Mesodermal cell (in vitro differentiated cells): ENCODE measurements around the gene GNAI1.

Source experiments
- H3K27ac ChIP-seq: 2 replicates; pipeline ENCODE4 v1.7.0; 2013; ENCODE audit warnings: mild to moderate bottlenecking, low read depth, low read length, moderate library complexity; ENCODE audit not compliant: severe bottlenecking
- H3K36me3 ChIP-seq: 2 replicates; pipeline ENCODE4 v1.7.1; 2013; ENCODE audit warnings: mild to moderate bottlenecking, low read length, moderate library complexity; ENCODE audit not compliant: control insufficient read depth, insufficient read depth
- H3K4me1 ChIP-seq: one replicate; pipeline ENCODE4 v1.7.1; 2013; ENCODE audit warnings: mild to moderate bottlenecking, low read length; ENCODE audit not compliant: insufficient read depth, control insufficient read depth, poor library complexity, severe bottlenecking
- H3K4me3 ChIP-seq: 2 replicates; pipeline ENCODE4 v1.7.0; 2013; ENCODE audit warnings: low read length, control low read depth, mild to moderate bottlenecking; ENCODE audit not compliant: insufficient read depth, poor library complexity, severe bottlenecking; ENCODE audit errors: extremely low read depth
- H3K9me3 ChIP-seq: 2 replicates; pipeline ENCODE4 v1.7.1; 2013; ENCODE audit warnings: mild to moderate bottlenecking, low read length, moderate library complexity; ENCODE audit not compliant: control insufficient read depth
- WGBS, 2 experiments: methylation state at CpG; one replicate each; pipeline ENCODE4 v1.1.5; 2013; ENCODE audit warnings: missing lambda C conversion rate in 2 of 2; ENCODE audit not compliant: insufficient coverage in 2 of 2; 5-methylcytosine and 5-hydroxymethylcytosine counted together

GNAI1 gene

GRCh38 chr7:80213814-80214213 lies 79.2 kb downstream of the GNAI1 start:
- Histone ChIP-seq H3K4me3 (no peak overlapping the region), H3K9me3 (no peaks in the 10 kb centered on the region), H3K4me1 (no peaks in the 10 kb centered on the region), H3K36me3 (peaks cover 38% of the 10 kb centered on the region), H3K27ac (no peak overlapping the region)
- WGBS, 2 experiments, result 100% methylated on average over 1 of the region's 4 CpGs

DNA sequence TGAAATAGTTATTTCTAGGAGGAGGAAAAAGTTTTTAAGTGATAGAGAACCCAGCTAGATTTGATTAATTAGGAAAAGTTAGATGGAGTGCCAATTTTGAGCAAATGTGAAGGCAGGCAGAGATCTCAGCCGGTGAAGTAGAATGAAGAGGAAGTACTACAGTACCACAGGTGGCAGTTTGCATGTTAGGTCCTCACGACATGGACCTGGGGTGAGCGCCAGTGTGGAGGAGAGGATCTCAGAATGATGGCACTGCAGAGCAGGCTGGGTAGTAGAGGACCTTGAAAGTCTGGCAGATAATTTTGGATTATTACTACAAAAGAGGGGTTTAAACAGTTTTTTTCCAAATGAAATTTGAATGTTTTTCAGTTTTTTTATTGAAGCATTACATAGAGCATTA lies 81.1 kb downstream of the GNAI1 start:
- H3K36me3 ChIP-seq, result peaks cover 52% of the 10 kb centered on the region
- H3K4me1 ChIP-seq, result no peaks in the 10 kb centered on the region
- no peaks in the 10 kb centered on the region for H3K9me3 ChIP-seq
- H3K4me3 ChIP-seq, result no peak overlapping the region
- H3K27ac ChIP-seq, result no peak overlapping the region
- 86 to 94% methylated on average over 3 of the region's 3 CpGs for WGBS, 2 experiments

GRCh38 chr7:80216996-80217842 lies 82.6 kb downstream of the GNAI1 start:
- H3K36me3 ChIP-seq, result peaks cover 45% of the 10 kb centered on the region
- no peaks in the 10 kb centered on the region for H3K4me1 ChIP-seq
- no peak overlapping the region for H3K4me3 ChIP-seq
- no peak overlapping the region for H3K27ac ChIP-seq
- H3K9me3 ChIP-seq, result no peaks in the 10 kb centered on the region
- 100% methylated on average over 1 of the region's 2 CpGs for WGBS, 2 experiments

DNA sequence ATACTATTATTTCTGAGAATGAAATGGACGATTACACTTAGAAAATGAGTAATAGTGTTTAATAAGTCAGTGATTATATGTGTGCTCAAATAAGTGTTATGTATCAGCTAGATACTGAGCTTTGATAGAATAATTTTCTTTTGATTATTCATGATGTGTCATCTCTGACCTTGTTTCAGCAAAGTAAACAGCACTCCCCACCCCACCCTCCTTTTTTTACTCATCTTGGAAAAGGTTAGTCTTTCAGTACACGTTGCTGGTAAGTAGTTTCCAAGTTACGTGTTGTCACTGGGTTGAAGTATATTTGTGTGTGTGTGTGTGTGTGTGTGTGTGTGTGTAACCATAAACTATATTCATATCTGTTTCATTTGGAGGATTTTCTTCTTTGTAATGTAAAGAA lies 84.1 kb downstream of the GNAI1 start:
- no CpG with 5 or more reads among the region's 3 CpGs for WGBS, 2 experiments
- H3K4me3 ChIP-seq, result no peak overlapping the region
- H3K36me3 ChIP-seq, result peaks cover 39% of the 10 kb centered on the region
- H3K4me1 ChIP-seq, result no peaks in the 10 kb centered on the region
- no peaks in the 10 kb centered on the region for H3K9me3 ChIP-seq
- H3K27ac ChIP-seq, result no peak overlapping the region

DNA sequence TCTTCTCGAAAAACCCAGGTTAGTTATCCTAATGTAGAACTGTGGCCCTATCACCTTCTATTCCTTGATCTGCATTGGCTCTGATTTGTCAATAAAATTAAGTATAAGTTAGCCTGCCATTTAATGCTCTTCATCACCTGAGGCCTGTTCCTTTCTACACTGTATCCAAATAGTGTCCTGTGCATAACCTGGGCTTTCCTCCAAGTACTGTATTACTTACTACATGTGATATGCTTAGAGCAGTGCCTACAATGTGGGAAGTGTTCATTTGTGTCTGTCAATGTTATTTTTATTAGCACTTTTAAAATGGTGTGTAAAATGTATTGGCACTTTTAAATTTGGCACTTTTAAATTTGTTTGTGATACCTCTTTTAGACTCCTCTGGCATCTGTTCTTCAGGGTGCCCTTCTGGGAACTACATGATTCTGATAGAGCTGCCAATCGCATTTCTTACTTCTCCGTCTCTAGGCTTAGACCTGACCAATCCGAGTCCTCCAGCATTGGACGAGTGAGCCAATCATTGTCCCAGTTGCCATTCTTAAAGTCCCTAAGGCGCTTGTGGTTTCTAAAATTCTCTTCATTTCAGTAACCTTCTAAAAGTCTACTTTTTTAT lies 85.5 kb downstream of the GNAI1 start:
- no peaks in the 10 kb centered on the region for H3K4me1 ChIP-seq
- peaks cover 28% of the 10 kb centered on the region for H3K36me3 ChIP-seq
- H3K4me3 ChIP-seq, result no peak overlapping the region
- no peaks in the 10 kb centered on the region for H3K9me3 ChIP-seq
- WGBS, 2 experiments, result 95 to 98% methylated on average over 5 of the region's 6 CpGs
- H3K27ac ChIP-seq, result no peak overlapping the region

DNA sequence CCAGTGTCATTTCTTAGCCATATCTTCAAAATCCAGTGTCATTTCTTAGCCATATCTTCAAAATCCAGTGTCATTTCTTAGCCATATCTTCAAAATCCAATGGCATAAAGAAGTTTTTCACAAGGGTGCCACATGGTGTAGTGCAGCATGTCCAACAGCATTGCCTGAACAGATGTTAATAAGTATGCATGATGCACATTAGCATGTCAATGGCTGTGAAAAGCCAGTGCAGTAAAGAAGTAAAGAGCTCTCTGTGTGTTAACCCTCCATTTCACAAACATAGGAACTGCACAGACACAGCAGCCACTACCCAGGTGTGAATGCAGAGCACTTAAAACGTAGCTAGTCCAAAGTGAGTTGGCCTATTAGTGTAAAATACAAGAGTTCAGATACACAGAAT lies 89.8 kb downstream of the GNAI1 start:
- Histone ChIP-seq H3K4me3 (no peak overlapping the region), H3K36me3 (peaks cover 25% of the 10 kb centered on the region), H3K4me1 (no peaks in the 10 kb centered on the region), H3K9me3 (no peaks in the 10 kb centered on the region), H3K27ac (no peak overlapping the region)
- no CpG with 5 or more reads among the region's 1 CpG for WGBS, 2 experiments

DNA sequence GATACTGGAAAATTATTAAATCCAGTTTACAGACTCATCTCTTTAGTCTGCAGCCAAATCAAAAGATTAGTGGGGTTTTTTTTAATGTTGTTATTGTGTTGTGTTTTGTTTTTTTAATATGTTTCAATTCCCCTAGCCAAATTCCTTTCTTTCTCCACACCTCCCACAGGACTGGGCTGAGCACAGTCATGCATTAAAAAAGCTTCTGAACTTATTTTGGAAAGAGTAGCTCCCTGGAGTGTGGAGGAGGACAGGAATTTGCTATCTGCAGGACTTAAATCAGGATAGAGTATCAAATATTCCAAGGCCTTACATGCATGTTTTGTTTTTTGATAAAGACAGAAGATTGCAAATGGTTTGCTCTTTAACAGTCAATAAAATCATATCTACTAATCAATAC lies 90.7 kb downstream of the GNAI1 start:
- H3K36me3 ChIP-seq, result peaks cover 16% of the 10 kb centered on the region
- no peaks in the 10 kb centered on the region for H3K9me3 ChIP-seq
- H3K4me1 ChIP-seq, result no peaks in the 10 kb centered on the region
- H3K27ac ChIP-seq, result no peak overlapping the region
- no peak overlapping the region for H3K4me3 ChIP-seq

DNA sequence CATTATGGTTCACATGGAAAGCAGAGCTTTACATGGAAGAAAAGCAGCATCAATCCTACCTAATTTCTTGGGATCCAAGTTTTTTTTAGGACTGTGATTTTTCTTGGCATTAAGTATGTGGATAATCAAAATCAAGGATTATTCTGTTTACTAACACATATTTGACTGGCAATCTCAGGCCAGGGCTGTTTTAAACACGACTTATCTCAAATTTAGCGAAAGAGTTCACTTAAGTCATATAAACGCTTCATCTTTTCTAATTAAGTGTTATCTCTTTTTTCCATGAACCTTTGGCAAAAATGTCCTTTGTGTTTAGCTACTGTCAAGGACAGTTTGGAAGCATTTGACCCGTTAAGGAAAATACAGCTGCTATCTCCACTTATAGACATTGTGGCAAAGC lies 92.0 kb downstream of the GNAI1 start:
- Histone ChIP-seq H3K9me3 (no peaks in the 10 kb centered on the region), H3K27ac (no peak overlapping the region), H3K36me3 (peaks cover 11% of the 10 kb centered on the region), H3K4me1 (no peaks in the 10 kb centered on the region), H3K4me3 (no peak overlapping the region)
- no CpG with 5 or more reads among the region's 4 CpGs for WGBS, 2 experiments

DNA sequence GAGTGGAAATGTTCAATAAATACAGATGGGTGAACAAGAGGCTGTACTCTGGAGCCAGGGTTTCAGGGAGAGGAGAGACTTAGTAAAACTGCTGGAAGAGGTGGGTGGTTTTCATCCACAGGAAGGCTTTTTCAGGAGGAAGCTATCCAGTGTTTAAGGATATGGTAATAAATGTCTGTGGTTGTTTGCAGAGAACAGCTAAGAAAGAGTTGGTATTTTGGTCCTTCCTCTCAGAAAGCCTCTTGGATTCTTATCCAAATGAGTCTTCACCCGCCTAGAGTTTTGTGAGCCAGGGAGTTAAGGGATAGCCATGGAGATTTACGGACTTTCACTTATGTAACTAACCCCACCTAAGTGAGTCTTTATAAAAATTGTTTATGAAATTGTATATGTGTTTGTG lies 95.7 kb downstream of the GNAI1 start:
- Histone ChIP-seq H3K4me3 (no peak overlapping the region), H3K9me3 (no peaks in the 10 kb centered on the region), H3K4me1 (peaks cover 2% of the 10 kb centered on the region), H3K27ac (no peak overlapping the region), H3K36me3 (no peaks in the 10 kb centered on the region)
- WGBS, 2 experiments, result no CpG with 5 or more reads among the region's 2 CpGs

DNA sequence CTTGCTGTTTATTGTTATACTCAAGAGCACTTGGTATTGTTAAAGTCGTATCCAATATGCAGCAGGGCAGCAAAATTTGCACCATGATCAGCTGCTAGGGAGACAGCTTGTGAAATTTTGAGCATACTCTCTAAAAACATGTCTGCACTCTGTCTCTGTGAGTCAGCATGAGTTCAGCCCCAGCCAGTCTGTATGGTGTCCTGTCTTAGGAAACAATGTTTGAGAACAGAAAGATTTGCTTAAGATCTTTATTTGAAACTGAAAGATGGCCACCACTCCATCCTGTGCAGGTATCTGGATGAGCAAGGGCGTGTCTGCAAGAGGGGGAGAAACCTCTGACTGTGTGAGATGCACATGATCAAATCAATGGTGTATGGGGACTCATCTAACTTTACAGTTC lies 97.1 kb downstream of the GNAI1 start:
- H3K36me3 ChIP-seq, result no peaks in the 10 kb centered on the region
- no peak overlapping the region for H3K27ac ChIP-seq
- no peak overlapping the region for H3K4me3 ChIP-seq
- no peaks in the 10 kb centered on the region for H3K9me3 ChIP-seq
- peaks cover 2% of the 10 kb centered on the region for H3K4me1 ChIP-seq
- WGBS, 2 experiments, result 100% methylated on average over 1 of the region's 2 CpGs

GRCh38 chr7:80232979-80233724 lies 98.5 kb downstream of the GNAI1 start:
- Histone ChIP-seq H3K9me3 (no peaks in the 10 kb centered on the region), H3K4me1 (peaks cover 2% of the 10 kb centered on the region), H3K27ac (no peak overlapping the region), H3K4me3 (no peak overlapping the region), H3K36me3 (no peaks in the 10 kb centered on the region)
- 92 to 100% methylated on average over 2 to 3 of the region's 4 CpGs for WGBS, 2 experiments
